Measurements from ENCODE around the gene AMT. TPM values are rescaled to one million over a fixed set of nuclear protein-coding genes. Genes with fewer than 3 reads are reported as not detected.

Gene AMT
- total and polyA plus RNA-seq, 2 of the 13 experiments (the other 11 are each of a cell fraction or from before 2014, with no cell fraction given), result 35.3 to 59.0 TPM

DNA sequence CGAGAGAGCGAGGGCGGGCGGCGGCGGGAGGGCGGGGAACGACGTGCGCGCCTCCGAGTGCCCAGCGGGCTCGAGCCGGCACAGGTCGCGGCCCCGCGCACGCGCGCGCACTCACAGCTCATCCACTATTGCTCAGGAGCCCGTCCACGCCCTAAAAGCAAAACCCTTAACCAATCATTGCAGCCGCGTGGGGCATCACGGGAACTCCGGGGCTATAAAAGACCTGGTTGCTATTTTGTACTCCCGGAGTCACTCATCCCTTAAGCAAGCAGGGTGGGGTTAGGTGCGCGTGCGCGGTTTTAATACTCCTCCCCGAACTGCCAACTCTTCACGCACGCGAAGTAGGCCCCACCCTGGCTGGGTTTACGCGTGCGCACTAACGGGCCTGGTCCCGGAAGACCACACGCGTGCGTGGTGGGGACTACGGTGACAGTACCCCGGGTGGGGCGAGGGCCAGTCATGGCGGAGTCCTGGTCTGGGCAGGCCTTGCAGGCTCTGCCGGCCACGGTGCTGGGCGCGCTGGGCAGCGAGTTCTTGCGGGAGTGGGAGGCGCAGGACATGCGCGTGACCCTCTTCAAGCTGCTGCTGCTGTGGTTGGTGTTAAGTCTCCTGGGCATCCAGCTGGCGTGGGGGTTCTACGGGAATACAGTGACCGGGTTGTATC, 10.2 kb downstream of the AMT start, which contains the start of the genes RHOA and TCTA (continued):
- no peak for TF ChIP-seq AKNA (CRISPR knock-in tag; IDR thresholded peaks at IDR 0.05; ENCODE audit: borderline replicate concordance)
- TF ChIP-seq SP2 (CRISPR knock-in tag; IDR thresholded peaks at IDR 0.05), result no peak; the same call in 1 of the 2 replicates
- no peak for TF ChIP-seq MTA3 (CRISPR knock-in tag; IDR thresholded peaks at IDR 0.05)
- peak; percentile 64; the same call in 1 of the 2 replicates for TF ChIP-seq ARID5B (CRISPR knock-in tag; IDR thresholded peaks at IDR 0.05)
- TF ChIP-seq HOXA5 (CRISPR knock-in tag; IDR thresholded peaks at IDR 0.05), result peak; percentile 82
- TF ChIP-seq BATF2 (CRISPR knock-in tag; IDR thresholded peaks at IDR 0.05), result peak; percentile 29; the same call in 1 of the 2 replicates
- no peak for TF ChIP-seq ZNF670 (CRISPR knock-in tag; IDR thresholded peaks at IDR 0.05; ENCODE audit: borderline replicate concordance)
- TF ChIP-seq ESRRA (CRISPR knock-in tag; IDR thresholded peaks at IDR 0.05; ENCODE audit: low read depth), result peak; percentile 64; the same call in 1 of the 2 replicates
- TF ChIP-seq BRCA1 (CRISPR knock-in tag; IDR thresholded peaks at IDR 0.05), result 0 out of 2 replicates have a peak, but pooled peaks have one; percentile 21
- TF ChIP-seq ZNF644 (CRISPR knock-in tag; IDR thresholded peaks at IDR 0.05; ENCODE audit: low read depth), result no peak
- TF ChIP-seq ZNF660 (CRISPR knock-in tag; IDR thresholded peaks at IDR 0.05; ENCODE audit: borderline replicate concordance, low read depth), result 0 out of 2 replicates have a peak, but pooled peaks have one; percentile 52
- TF ChIP-seq SAFB2 (CRISPR knock-in tag; IDR thresholded peaks at IDR 0.05; ENCODE audit: borderline replicate concordance, low read depth), result no peak
- no peak for TF ChIP-seq NPAS2 (CRISPR knock-in tag; IDR thresholded peaks at IDR 0.05; ENCODE audit: borderline replicate concordance)
- TF ChIP-seq ZNF30 (CRISPR knock-in tag; IDR thresholded peaks at IDR 0.05), result no peak
- TF ChIP-seq ZNF510 (CRISPR knock-in tag; IDR thresholded peaks at IDR 0.05; ENCODE audit: low read depth), result 0 out of 2 replicates have a peak, but pooled peaks have one; percentile 61
- TF ChIP-seq ATF7 (IDR thresholded peaks at IDR 0.05), result no peak
- peak; percentile 66; the same call in 1 of the 2 replicates for TF ChIP-seq ATF7 (CRISPR knock-in tag; IDR thresholded peaks at IDR 0.05)
- TF ChIP-seq SNRNP70 (IDR thresholded peaks at IDR 0.05; ENCODE audit: low read depth, low read length), result no peak
- no peak for TF ChIP-seq ZNF878 (CRISPR knock-in tag; IDR thresholded peaks at IDR 0.05)
- no peak for TF ChIP-seq NCOA5 (CRISPR knock-in tag; IDR thresholded peaks at IDR 0.05)

Data from HepG2 (cell line).